ELR (cell line): ENCODE measurements around the gene PXN.
A peak's percentile ranks its signal among the peaks of the same experiment; 100 is the strongest.
"Not testable (repeated sequence)": the region's sequence is repeated elsewhere in the genome, so short reads cannot be mapped to it uniquely, and the experiment has no call there.

Experiments
- DNase-seq: peaks from one replicate; pipeline ENCODE4 v3.0.0-alpha.2; 2015; ENCODE audit warnings: low read depth

Gene PXN

DNA sequence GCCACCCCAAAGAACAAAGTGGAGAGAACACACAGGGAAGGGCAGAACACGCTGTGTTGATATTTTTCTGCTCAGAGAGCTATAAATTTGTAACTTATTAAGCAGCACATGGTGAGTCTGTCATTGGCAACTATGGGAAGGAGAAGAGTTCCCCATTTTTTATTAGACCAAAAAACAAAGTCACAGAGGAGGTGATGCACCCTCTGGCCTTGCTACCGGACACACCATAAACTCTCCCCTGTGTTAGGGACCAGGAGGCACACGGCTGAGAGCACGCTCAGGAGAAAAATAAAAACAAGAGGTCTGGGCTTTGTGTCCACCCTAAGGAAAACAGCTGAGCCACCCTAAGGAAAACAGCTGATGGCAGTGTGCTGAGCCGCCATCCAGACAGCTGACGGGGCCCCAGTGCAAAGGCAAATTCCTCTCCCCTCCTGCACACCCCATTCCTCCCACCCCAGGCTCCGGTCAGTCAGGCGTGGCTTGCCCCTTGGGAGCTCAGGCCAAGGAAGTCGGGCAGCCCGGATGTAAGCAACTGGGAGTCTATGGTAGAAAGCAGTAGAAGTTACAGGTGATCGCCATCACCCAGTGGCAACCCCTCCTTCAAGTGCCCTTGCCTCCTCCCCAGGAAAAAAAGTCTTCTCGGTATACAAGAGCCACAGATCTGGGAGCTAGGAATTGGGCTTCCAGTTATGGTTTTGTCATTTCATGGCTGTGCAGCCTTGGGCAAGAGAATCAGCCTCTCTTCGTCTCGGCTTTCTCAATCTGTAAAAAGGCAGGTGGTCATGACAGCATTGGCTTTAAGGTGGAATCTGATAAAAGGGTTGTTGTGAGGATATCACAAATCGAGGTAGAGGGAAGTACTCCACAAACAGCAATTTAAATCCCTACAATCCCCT lies 2.4 kb downstream of the PXN start:
- peak; percentile 64 for DNase-seq

DNA sequence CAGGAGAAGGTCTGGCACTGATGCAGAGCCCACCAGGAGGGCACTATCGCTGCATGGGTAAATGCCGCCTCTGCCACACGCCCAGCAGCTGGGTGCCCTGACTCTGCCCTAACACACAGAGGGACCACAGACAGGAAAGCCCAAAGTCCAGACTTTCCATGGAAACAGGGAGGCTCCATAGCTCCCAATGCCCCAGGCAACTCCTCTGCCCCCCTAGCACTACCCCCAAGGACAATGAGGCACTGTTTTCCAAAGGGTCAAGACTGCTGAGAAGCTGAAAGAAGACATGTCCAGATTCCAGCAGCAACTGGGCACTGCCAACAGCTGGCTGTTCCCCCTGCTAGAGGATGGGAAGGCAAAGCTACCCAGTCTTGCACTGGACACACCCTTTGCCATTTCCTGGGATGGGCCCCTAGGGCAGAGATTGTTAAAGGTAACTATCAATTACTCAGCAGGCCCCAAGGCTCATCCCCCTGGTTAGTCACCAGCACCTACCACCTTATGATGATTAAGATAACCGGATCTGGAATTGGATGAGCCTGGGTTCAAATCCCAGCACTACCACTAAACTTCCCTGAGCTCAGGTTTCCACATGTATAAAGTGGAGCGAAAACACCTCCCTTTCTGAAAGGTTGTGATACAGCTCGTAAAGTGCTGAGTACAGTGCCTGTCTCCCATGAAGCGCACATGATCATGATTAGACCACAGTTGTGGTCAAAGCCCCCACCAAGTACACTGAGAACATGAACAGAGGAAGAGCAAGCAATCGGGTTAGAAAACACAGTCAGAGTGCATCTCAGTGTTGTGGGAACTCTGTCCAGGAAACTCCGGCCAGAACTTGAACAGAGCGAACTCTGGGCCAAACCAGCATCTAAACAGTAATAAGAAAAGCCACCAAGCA lies 3.3 kb downstream of the PXN start:
- peak; percentile 94 for DNase-seq

DNA sequence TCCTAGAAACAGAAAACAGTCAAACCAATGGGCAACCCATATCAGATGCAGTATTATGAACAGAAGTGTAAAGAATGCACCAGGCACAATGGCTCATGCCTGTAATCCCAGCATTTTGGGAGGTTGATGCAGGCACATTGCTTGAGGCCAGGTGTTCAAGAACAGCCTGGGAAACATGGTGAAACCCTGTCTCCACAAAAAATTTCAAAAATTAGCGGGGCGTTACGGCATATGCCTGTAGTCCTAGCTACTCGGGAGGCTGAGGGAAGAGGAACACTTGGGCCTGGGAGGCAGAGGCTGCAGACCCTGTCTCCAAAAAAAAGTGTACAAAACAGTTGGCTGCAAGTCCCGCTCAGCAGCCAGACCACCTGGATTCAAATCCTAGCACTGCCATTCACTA lies 4.9 kb downstream of the PXN start:
- DNase-seq = no peak

DNA sequence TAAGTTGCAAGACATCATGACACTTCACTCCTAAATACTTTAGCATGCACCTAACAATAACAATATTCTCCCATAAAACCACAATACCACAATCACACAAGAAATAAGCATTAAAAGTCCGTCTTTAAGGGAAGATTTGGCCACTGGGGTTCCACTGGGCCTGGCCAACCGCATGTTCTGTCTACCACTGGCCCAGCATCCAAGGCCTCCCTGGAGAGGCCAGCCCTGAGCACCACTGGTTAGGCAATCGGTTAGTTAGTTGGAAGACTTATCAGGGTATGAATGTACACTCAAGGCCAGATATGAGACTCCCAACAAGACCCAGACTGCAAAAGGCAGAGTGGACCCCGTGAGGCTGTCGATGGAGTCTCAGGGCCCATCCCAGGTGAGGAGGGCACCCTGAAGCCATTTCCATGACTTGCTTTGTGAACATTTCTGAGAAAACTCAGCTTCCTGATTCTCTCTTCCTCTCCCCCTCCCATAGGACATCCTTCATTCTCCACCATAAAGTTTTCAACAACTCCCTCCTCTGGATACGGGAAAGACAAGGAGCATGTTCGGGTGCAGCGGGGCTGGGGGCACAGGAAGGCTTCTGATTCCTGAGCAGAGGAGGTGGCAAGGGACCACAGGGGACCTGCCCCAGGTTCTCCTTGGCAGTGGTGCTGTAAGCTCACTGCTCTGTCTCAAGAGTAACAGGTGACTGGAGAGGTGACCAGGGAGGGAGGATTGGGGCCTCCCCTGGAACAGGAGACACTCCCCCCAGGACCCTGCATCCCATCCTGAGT lies 5.9 kb downstream of the PXN start:
- DNase-seq = peak; percentile 40

DNA sequence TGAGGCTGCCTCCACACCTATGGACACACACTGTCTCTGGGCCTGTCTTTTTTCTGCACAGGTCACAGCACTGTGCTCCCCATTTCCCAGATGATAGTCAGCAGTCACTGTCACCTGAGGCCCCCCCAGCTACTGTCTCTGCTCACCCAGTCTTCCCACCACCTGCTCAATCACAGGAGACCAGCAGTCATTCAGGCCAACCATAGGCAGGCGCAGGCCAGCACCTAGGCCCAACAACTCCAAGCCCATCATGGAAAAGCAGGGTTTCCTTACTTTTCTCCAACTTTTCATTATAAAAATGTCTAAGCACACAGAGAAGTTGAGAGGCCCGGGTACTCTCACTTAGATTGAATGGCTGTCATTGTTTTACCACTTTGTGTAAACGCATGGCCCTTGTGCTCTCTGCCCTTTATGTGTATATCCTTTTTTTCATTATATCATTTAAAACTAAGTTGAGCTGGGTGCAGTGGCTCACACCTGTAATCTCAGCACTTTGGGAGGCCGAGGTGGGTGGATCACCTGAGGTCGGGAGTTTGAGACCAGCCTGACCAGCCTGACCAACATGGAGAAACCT lies 7.1 kb downstream of the PXN start:
- no peak for DNase-seq

DNA sequence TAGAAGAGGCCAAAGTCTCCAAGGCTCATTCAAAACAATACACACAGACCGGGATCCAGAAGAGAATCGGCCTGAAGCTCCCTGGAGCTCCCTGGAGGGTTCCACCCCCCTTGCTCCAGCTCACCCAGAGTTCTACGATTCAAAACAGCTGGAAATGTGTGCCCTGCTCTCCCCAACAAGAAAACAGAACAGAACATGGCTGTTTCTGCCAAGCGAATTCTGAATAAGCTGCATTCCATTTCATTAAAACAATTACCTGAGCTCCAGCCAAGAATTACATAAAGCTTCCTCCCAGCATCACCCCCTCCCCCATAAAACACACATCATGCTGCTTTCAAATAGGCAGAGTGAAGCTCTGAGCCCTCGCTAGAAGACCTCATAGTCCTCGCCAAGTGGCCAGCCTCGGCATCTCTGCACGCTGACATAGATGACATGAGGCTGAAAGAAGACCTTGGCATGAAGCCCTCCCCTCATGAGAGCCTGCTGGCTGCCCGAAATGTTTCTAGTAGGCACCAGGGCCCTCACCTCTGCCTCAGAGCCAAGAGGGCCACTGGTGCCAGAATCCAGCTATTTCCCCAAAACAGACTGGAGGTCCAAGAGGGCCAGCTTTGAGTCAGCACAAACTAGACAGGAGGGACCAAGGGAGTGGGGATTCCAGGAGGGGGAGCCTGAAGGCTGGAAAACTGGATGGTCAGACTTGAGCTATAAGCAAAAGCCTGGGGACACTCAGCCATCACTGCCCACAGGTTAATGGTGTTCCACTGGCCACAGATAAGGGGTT lies 8.3 kb downstream of the PXN start:
- peak; percentile 42 for DNase-seq

DNA sequence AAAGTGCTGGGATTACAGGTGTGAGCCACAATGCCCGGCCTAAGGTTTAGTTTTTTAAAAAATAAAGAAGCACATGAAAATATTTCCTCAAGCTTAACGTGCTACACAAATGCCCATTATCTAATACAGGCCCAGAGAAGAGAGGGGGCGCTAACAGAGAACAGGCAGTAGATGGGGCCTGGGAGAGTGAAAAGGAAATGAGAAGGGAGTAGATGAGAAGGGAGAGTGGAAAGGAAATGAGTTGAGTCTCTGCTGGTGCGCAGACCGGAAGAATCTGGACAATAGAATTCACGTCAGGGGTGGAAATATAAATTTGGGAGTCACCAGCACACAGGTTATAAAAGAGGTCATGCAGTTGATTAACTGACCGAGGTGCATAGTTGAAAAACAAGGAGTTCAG lies 10.7 kb downstream of the PXN start:
- no peak for DNase-seq

DNA sequence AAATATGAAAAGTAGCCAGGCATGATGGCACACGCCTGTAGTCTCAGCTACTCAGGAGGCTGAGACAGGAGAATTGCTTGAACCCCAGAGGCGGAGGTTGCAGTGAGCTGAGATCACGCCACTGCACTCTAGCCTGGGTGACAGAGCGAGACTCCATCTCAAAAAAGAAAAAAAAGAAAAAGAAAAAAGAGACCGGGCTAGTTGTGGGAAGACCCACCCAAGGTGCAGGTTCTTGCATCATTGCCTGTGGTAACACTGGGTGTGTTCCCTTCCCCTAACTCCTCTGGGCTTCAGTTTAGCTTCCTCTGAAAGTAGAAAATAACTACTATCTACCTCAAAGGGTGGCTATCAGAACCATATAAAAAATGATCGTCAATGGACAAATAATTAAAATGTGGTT lies 12.2 kb downstream of the PXN start:
- DNase-seq = not testable (repeated sequence)

DNA sequence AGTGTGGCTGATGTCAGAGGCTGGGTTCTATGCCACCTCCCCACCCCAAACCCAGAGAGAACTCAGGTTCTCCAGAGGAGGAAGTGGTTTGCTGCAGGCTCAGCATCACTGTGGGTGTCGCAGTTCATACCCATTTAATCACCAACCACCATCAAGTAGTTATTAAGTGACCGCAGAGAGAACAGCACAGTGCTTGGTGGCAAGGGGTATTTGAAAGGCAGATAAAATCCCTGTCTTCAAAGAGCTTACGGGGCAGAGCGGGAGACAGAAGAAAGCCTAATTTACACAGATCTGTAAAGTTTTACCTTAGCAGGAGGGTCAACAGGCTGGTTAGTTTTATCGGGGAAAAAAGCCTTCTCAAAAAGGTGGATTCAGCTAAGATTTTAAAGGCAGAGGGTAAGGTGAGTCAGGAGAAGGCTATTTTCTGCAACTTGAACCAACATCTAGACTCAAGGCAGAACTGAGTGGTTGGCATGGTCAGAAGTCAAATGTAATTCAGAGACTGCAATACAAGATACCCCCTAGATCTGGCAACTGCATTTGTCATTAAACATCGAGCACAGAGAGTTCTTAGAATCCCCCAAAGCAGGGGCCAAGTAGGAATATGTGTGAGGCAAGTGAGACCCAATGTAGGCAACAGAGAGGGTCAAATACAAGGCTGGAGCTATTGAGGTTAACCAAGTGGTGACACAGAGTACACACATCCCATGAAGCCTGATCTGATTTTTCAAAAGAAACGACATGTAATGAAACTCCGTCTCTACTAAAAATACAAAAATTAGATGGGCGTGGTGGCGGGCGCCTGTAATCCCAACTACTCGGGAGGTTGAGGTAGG lies 13.2 kb downstream of the PXN start:
- no peak for DNase-seq

DNA sequence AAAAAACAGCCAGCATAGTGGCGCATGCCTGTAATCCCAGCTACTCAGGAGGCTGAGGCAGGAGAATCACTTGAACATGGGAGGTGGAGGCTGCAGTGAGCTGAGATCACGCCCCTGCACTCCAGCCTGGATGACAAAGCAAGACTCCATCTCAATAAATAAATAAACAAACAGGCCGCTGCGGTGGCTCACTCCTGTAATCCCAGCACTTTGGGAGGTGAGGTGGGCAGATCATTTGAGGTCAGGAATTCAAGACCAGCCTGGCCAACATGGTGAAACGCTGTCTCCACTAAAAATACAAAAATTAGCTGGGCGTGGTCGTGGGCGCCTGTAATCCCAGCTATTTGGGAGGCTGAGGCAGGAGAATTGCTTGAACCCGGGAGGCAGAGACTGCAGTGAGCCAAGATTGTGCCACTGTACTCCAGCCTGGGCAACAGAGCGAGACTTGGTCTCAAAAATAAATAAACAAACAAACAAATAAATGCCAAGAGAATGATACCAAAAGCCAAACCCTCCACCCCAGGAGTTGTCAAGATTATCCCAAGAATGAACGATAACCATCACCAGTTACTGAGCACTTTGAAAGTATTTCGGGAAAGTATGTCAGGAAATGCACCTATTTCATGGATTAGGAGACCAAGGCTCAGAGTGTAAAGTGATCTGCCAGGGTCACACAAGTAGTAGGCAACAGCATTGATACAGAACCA lies 14.0 kb downstream of the PXN start:
- peak; percentile 65 for DNase-seq

DNA sequence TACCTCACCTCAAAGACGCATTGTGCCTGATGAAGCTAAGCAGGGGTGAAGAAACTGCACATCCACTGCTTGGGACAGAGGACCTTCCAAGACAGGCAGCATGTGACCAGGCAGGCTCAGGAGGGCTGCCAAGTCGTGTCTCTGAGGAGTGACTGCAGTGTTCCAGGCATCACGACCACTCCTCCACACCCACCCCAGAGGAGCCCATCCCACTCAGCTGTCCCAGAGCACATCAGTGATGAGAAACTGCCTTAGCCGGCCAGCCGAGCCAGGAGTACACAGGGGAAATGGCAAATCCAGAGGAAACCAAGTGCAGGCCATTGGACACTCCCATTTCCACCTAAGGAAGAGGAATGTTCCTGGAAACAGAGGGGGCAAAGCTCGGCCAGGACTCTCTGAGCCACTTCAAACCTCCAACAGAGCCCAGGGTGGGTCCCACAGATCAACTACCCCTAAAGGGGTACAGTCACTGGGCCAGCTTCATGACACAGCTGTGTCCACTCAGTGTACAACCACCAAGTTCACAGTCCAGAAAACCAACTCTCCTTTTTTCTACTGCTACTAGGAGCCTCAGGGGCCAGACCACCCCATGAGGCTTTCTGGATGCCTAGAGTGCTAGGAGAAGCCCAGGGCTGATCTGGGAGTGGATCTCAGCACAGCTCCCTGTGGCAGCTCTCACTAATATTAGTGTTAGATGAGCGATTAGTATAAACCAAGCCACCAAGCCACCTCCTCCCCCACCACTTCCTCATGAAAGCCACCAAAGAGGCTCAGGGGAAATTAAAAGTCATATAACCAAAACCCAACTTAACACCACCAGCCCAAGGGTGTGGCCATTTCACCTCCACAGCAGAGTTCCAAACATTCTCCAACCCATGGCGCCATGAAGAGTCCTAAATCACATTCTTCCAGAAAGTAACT lies 15.4 kb downstream of the PXN start:
- no peak for DNase-seq

DNA sequence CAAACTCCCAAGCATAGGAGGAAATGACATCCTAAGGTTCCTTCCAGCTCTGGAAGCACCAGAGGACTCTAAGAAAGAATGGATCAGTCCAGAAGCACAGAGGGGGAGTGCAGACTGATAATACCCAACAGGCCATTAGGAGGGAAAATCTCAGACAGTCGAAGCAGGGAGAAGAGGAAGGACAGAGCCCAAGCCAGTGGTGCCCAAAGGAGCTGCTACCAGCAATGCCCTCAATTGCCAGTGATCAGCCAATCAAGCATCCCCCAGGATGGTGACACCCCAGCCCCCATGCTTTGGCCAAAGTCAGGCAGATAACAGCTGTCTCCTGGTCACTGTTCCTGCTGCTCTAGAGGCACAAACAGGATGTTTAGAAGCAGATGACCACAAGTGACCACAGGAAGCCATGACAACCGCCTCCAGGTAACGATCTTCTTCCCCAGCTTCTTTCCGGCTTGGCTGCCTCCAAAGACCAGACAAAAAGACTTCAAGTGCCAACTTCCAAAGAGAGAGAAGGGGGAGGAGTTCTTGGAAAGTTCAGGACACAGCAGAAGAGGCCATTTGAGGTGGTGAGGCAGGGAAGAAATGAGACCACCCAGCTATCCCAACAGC lies 16.2 kb downstream of the PXN start:
- peak; percentile 53 for DNase-seq

DNA sequence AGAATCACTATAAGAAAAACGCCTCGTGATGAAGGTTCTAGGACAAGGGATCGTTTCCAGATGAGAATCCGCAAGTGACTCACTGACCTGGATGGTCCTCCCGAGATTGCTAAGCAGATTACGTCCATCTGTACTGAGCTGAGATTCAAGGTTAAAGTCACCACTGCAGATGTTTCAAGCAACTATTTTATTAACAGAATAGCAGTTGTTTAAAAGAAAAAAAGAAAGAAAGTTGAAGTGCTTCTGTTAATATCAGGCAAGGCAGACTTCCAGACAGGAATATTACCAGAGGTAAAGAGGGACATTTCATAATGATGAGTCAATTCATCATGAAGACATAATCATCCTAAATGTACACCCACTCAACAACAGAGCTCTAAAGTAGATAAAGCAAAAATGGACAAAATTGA lies 17.9 kb downstream of the PXN start:
- DNase-seq = peak; percentile 95

DNA sequence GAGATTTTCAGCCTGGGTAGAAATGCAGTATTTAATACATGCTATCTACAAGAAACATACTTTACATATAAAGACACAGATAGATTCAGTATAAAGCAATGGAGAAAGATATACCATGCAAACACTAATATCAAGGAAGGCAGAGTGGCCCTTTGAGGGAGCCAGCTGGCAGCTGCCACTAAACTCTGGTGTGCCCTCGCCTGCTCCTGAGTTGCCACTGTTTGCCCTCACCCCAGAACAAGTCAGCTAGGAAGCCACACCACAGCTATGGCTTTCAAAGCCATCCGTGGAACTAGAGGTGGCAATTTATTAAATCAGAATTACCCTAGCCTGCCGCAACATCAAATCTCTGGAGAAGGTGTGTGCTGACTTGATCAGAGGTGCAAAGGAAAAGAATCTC lies 18.3 kb downstream of the PXN start:
- DNase-seq = no peak

DNA sequence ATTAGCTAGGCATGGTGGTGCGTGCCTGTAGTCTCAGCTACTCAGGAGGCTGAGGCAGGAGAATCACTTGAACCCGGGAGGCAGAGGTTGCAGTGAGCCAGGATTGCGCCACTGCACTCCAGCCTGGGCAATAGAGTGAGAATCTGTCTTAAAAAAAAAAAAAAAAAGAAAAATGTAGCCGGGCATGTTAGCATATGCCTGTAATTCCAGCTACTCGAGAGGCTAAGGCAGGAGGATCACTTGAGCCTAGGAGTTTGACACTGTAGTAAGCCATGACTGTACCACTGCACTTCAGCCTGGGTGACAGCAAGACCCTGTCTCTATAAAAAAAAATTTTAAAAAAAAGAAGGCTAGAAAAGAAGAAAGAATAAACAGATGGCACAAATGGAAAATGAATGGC lies 18.8 kb downstream of the PXN start:
- DNase-seq = not testable (repeated sequence)

DNA sequence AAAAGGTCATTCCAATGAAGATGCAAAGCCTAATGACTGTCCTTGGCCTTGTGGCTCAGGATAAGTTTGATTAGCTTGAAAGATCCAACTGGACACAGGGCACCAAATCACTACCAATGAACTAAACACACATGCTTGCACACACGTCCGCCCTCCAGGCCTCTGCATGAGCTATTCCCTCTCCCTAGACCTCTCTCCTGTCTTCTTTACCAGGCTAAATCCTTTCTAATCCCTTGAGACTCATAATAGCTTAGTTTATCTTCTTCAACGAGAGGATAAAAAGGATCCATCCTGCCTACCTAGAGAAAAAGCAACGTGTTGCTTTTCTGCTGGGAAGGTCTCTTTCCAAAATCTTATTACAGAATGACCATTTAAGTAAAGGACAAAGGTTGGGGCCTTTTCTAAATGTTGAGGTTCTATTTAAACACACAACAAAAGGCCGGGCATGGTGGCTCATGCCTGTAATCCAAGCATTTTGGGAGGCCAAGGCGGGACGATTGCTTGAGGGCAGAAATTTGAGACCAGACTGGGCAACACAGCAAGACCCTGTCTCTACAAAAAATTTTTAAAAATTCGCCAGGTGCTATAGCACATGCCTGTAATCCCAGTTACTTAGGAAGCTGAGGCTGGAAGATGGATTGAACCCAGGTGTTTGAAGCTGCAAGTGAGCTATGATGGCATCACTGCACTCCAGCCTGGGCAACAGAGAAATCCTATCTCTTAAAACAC lies 22.4 kb downstream of the PXN start:
- no peak for DNase-seq

DNA sequence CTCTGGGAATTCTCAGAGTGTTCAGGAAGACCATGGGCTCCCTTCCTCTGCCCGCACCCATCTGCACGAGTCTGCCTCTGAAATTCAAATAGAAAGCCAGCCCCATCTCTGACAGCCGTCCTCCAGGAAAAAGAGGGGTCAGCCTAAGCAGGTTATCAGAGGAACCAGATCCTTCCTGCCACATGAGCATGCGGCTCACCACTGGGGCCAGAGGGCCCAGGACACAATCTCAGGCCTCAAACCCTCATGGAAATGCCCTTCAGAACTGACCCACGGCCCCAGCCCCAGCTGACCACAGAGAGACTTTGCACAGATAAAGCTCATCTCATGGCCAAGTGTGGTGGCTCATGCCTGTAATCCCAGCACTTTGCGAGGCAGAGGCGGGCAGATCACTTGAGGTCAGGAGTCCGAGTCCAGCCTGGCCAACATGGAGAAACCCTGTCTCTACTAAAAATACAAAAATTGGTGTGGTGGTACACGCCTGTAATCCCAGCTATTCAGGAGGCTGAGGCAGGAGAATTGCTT lies 23.2 kb downstream of the PXN start:
- no peak for DNase-seq
